Measurements from ENCODE around the gene SBNO2.

DNA sequence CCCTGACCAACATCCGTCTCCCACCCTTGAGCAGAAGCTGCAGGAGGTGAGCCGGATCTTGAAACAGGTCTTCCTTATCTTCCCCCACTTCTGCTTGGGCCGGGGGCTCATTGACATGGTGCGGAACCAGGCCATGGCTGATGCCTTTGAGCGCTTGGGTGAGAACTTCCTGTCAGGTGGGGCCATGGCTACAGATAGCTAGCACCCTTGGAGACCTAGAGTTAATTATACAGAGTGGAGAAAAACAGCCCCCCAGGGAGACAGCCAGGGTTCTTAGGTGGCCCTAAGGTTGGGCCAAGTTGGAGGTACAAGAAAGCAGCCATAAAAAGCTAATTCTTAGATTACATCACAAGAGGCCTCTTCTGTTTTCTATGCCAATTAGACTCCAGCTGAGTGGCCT is 116.0 kb downstream of the SBNO2 start:
- TF ChIP-seq POLR2A (IDR thresholded peaks at IDR 0.05; ENCODE audit: low read depth, low read length) = no peak
- TF ChIP-seq, protein P1, sequence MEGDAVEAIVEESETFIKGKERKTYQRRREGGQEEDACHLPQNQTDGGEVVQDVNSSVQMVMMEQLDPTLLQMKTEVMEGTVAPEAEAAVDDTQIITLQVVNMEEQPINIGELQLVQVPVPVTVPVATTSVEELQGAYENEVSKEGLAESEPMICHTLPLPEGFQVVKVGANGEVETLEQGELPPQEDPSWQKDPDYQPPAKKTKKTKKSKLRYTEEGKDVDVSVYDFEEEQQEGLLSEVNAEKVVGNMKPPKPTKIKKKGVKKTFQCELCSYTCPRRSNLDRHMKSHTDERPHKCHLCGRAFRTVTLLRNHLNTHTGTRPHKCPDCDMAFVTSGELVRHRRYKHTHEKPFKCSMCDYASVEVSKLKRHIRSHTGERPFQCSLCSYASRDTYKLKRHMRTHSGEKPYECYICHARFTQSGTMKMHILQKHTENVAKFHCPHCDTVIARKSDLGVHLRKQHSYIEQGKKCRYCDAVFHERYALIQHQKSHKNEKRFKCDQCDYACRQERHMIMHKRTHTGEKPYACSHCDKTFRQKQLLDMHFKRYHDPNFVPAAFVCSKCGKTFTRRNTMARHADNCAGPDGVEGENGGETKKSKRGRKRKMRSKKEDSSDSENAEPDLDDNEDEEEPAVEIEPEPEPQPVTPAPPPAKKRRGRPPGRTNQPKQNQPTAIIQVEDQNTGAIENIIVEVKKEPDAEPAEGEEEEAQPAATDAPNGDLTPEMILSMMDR (IDR thresholded peaks at IDR 0.05; ENCODE audit: extremely low read depth in 1 of 2, insufficient read depth in 1 of 2, low read depth in 1 of 2, low read length in 2 of 2) = no peak

Measured in endothelial cell of umbilical vein (primary cell).